GM04504 (cell line): ENCODE measurements around the gene EVL.
"Not testable (repeated sequence)": the region's sequence is repeated elsewhere in the genome, so short reads cannot be mapped to it uniquely, and the experiment has no call there.

ENCODE experiments used
- DNase-seq: peaks from one replicate; pipeline ENCODE4 v3.0.0-alpha.2; 2012; ENCODE audit warnings: low read depth

The EVL gene

DNA sequence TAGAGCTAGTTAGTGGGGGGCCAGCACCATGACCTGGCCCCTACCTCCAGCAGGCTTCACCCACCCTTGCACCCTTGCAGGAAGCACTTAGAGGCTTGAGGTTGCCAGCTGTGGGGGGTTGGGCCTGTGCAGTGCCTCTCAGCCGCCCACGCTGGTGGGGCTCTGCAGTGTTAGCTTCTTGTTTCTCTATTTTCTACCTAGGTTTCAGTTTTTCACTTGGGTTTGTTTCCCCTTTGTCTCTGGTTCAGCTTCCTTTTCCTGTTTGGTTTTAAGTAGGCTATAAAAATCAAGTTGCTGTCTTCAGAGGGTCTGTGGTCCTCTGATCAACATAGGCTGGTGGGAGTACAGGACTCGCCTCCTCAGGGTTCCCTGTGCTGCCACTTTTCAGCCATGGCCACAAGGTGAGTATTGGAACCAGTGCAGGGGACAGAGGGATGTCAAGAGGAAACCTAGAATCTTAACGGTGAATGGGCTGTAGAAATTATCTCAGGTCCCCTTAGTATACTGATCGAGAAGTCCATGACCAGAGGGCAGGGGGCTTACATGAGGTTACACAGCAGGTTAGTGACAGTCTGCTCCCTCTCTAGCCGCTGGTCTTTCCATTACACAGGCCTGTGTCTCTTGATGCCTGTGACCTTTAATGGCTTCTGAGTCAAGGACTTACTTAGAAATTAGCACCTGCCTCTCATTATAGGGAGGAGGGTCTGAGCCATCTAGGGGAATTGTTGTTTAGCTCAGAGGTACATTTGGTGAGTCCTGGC lies at the start of gene EVL:
TSS of gene EVL (plus strand) at position 312 of the 761 bp plus-strand sequence. CDS start at position 391, 79 bp downstream.
- no peak for DNase-seq

GRCh38 chr14:100017553-100017952 lies 47.7 kb upstream of the EVL start:
- DNase-seq: no peak

- DNase-seq: no peak
Measured at GRCh38 chr14:100018054-100018453, 47.2 kb upstream of the EVL start.

GRCh38 chr14:100018482-100018881 lies 46.7 kb upstream of the EVL start:
- DNase-seq: no peak

DNA sequence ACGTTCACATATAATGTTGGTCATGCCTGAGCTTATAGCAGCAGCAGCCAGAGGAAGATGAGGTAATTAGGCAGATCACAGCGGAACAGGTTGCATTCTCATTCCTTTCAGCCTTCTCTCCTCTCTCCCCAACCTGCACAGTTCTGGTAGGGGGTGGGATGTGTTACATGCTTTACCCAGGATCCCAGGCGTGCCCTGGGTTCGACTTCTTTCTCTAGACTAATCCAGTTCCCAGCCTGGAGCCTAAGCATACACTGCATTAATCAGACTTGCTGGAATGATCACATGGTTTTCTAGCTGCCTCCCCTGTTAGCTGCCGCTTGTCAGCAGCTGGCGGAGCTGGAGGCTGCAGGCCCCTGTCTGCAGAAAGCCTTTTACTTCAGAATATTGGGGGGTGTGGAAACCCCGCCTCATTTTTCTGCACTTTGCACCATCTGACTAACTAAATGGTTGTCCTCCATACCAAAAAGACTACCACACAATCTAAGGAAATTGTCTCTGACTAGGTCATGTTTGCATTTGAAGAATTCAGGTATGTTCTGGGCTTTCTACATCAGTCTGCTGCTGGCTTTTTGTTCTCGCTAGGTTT lies 46.0 kb upstream of the EVL start:
- DNase-seq: no peak

DNA sequence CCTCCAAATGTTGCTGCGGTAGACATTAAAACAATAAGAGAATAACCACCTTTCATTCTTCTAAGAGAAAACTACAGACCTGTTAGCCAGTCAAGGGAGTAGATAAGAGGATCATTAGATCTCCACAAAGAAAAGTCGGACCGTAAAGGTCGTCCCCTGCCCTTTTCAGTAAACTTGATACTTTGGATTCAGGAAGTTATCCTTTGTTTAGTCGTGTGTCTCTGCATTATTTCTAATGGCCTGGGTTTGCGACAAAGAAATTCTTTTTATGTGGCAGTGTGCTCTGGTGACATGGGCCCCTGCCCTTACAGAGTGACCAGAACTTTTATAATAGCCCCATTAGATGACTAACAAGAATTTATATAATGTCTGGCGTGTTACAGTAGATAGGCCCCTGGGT lies 44.6 kb upstream of the EVL start:
- no peak for DNase-seq

DNA sequence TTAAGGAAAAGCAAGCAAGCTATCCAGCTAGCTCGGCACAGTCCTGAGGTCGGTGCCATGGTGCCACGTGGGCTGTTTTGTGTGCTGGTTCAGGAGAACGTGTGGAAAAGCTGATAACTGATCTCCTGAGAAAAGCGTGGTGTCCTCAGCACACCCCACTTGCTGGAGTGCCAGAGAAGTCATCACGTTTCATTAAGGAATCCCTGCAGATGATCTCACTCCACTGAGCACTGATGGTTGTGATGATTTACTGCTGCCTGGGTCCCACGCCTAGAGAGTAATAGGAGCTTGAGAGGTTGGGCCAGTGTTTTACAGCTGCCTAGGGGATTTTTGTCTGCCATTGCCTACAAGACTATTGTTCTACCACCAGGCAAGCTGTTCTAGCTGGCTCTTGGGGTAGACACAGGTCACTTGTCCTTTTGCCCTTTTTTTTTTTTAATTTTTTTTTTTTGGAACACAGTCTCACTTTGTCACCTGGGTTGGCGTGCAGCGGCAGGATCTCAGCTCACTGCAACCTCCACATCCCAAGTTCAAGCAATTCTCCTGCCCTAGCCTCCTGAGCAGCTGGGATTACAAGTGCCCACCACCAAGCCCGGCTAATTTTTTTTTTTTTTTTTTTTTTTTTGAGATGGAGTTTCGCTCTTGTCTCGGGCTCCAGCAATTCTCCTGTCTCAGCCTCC lies 42.3 kb upstream of the EVL start:
- peak; percentile 92 for DNase-seq

DNA sequence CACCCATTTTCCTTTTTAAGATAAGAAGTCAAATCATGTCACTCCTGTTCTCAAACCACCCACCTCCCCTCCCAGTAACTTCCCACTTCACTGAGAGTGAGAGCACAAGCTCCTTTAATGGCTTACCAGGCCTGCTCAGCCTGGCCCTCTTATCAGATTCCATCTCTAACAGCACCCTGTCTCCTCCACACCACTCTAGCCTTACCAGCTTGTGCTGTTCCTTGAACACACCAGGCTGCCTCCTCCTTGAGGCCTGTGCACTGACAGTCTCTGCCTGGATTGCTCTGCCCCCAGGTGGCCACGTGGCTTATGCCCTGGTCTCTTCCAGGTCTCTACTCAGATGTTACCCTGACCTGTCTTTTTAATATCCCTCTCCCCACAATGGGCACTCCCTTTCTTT lies 40.1 kb upstream of the EVL start:
- no peak for DNase-seq

- DNase-seq: no peak
Measured at GRCh38 chr14:100027771-100028490, 37.3 kb upstream of the EVL start.

GRCh38 chr14:100028990-100029677 lies 36.1 kb upstream of the EVL start:
- no peak for DNase-seq

DNA sequence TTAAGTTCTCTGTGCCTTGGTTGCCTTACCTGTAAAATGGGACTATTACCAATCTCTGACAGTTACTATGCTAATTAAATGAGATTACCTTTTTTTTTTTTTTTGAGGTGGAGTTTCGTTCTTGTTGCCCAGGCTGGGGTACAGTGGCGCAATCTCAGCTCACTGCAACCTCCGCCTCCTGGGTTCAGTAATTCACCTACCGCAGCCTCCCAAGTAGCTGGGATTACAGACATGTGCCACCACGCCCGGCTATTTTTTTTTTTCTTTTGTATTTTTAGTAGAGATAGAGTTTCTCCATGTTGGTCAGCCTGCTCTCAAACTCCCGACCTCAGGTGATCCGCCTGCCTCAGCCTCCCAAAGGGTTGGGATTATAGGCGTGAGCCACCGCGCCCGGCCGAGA lies 35.2 kb upstream of the EVL start:
- not testable (repeated sequence) for DNase-seq

- DNase-seq: peak; percentile 87
Measured at GRCh38 chr14:100030452-100031153, 34.6 kb upstream of the EVL start.

GRCh38 chr14:100031506-100032281 lies 33.5 kb upstream of the EVL start:
- peak; percentile 97 for DNase-seq

DNA sequence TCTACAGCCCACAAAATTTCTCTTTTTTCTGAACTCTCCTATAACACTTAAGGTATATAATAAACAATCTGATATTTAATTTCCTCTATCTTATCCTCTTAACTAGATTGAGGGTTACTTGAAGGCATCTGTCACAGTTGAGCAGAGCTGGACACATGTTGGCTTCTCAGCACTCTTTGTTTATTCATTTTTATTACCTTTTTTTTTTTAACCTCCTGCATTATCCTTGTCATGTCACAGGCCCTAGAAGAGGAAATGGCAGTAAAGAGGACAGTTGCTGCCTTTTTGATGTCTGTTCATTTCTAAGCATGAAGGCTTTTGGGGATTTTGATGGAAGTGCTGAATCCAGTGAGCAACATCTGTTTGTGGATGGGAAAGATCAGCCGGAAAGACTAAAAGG lies 32.5 kb upstream of the EVL start:
- no peak for DNase-seq

- no peak for DNase-seq
Measured at GRCh38 chr14:100033347-100034075, 31.7 kb upstream of the EVL start.

DNA sequence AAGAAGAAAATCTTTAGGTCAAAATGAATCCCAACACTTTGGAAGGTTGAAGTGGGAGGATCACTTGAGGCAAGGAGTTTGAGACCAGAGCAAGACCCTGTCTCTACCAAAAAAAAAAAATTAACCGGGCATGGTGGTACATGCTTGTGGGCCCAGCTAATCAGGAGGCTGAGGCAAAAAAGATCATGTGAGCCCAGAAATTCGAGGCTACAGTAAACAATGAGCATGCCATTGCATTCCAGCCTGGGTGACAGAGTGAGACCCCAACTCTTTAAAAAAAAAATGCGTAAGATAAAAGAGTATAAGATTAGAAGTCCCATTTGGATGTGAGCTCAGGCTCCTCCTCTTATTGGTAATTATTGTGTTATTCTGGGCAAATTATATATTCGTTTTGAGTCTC lies 30.8 kb upstream of the EVL start:
- DNase-seq: no peak

DNA sequence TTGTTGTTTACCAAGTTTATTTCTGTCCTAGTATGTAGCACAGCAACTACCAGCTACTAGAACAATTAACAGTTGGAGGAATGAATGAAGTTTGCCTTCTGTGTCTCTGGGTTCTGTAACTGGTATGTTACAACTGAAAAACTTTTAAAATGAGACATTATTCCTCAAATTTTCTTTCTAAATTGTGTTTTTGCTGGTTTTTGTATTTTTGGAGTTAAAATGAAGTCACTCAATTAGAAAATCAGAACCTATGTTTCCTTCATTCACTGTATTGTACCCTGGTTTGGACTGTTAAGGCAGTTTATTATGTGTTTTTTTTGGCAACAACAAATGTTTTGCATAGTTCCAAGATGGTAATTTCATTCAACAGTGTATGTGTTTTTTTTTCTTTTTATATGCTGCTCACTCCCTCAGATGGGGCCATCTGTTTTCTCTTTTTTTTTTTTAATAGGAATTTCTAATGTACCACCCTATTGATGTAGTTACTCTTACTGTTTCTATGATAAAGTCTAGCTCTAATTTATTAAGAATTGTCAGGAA lies 30.2 kb upstream of the EVL start:
- no peak for DNase-seq

DNA sequence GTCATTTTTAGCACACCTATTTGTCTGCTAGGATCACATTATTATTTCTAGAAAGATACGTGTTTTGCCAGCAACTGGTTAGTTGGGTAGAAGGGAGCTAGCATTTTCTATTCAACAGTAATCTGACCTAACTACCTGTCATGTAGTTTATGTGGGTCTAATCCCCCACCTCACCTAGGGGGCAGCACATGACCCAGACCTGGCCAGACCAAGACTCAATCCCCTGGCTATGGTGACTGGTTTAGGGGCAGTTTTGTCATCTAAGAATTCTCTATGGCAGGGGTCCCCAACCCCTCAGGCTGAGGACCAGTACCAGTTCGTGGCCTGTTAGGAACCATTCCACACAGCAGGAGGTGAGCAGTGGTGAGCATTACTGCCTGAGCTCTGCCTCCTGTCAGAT lies 29.5 kb upstream of the EVL start:
- no peak for DNase-seq

DNA sequence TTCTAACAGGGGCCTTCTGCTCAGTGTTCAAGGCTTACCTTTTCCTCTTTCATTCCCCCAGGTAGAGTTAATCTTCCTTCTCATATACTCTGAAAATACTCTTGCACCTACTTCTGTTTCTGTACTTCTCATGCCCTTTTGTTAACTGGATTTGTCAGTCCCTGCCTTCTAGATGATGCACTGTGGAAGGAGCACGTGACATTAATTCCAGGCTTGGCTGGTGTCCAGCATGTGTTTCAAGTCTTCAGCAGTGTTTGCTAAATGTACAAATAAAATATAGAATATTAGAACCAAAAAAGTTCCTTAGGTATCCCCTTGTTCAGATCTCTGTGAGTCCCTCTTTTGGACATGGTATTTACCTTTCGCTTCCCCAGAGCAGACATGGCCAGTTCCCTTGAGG lies 27.9 kb upstream of the EVL start:
- no peak for DNase-seq

DNA sequence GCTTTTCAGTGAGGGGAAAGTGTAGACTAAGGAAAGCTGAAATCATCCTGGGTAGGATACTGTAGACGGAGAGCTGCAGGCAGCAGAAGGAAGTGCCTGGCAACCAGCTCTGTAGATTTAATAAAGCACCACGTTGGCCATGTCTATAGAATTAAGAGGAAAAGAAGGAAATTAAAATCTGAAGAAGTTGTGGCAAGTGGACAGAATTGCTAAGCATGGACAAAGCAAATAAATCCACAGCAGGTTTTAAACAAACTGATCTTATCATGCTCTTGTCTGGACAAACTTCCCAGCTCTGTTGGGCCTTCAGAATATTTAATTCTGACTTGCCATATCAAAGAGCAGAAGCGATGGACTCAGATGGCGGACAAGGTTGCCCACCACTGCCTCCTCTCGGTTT lies 27.2 kb upstream of the EVL start:
- no peak for DNase-seq
